Activated T-helper 1 cell treated with anti-CD3 and anti-CD28 coated beads, Interleukin-12 subunit alpha, Interleukin-12 subunit beta, Interleukin-2, Interleukin-4 antibody, amounts not matched to agents 30 ng/mL and 10 ng/mL and 1 ng/mL, durations not matched to agents 14 hours and 24 hours and 36 hours (primary cell): ENCODE data around the gene XRN1. TPM values are rescaled to one million over a fixed set of nuclear protein-coding genes. Genes with fewer than 3 reads are reported as not detected.

ENCODE experiments used
- DNase-seq: peaks from one replicate; pipeline ENCODE4 v3.0.0; 2021; ENCODE audit warnings: low spot score
- H3K27ac Mint-ChIP-seq: one replicate; pipeline ENCODE4 v1.8.0; 2021; ENCODE audit warnings: mild to moderate bottlenecking, mixed read lengths
- H3K27me3 Mint-ChIP-seq: one replicate; pipeline ENCODE4 v1.8.0; 2022; ENCODE audit warnings: mild to moderate bottlenecking, moderate library complexity, mixed read lengths; ENCODE audit not compliant: insufficient read depth
- H3K36me3 Mint-ChIP-seq: one replicate; pipeline ENCODE4 v1.8.0; 2021; ENCODE audit warnings: low read depth, mixed read lengths
- H3K4me1 Mint-ChIP-seq: one replicate; pipeline ENCODE4 v1.8.0; 2021; ENCODE audit warnings: low read depth, mixed read lengths
- H3K4me3 Mint-ChIP-seq: one replicate; pipeline ENCODE4 v1.8.0; 2021; ENCODE audit warnings: mild to moderate bottlenecking, moderate library complexity, mixed read lengths
- H3K9me3 Mint-ChIP-seq: one replicate; pipeline ENCODE4 v1.8.0; 2021; ENCODE audit warnings: mixed read lengths
- intact Hi-C: fragments of 100-400 bp; cut with micrococcal nuclease; formaldehyde crosslinking; loops from one replicate; pipeline ENCODE4 v1.15.1; 2024
- total RNA-seq: library from RNA; stranded (reverse); gene quantifications from 2 replicates; pipeline ENCODE4 v1.2.3, GENCODE V29; 2022

Gene XRN1
- total RNA-seq: 48.0 and 52.7 TPM in 2 replicates

DNA sequence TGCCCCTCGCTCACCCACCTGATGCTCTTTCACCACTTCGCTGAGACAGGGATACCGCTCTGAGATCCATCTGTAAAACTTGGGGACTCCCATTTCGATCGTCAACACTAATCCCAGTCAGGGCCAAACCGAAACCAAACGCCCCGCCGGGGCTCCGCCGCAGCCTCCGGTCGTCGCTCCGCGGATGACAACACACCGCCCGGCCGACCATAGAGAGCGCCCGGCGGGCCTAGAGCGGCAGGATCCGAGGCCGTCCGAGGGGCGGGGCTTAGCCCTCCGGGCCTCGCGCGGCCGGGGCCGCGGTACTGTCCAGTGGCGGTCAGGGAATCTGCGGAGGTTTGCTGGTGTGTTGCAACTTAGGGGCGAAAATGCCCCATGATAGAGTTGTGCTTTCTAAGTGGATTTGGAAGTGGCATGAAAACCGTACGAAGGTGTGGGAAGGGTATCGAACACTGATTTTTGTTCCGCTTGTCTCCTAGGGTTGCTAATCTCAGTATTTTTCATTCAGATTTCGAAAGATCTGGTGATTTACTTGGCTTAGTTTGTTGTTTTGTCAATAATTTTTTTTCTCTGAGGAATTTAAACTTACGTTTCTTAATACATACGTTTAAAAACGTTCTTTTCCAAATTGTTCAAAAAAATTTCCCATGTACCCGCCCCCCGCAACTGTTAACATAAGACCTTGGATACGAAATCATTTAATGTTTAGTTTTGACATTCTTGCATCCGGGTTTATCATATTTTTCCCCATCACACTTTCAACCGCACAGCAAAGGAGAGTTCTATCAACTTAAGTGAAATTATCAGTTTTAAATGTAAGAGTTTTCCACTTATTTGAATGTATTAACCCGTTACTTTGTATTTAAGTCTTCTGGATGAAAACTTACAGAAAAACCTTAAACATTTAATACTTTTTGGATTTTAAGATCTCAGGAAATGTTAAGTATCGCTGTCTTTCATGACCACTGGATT is at the start of gene XRN1:
Gene XRN1 (minus strand): TSS at position 186 of the 972 bp plus-strand sequence. CDS start 93 bp downstream, at position 93.
- H3K27ac Mint-ChIP-seq: peak within 1 kb of the TSS; percentile 99
- H3K4me1 Mint-ChIP-seq: peaks cover 44% of the 10 kb centered on the region
- H3K27me3 Mint-ChIP-seq: no peaks in the 10 kb centered on the region
- H3K4me3 Mint-ChIP-seq: peak within 1 kb of the TSS; percentile 99
- intact Hi-C loops: loop anchor here (1.0 to 5.0 kb wide), 15 partner anchors 15 to 1524 kb away; partner anchors contain the start of genes ATR, DIPK2A, GK5 and PLS1
- no peaks in the 10 kb centered on the region for H3K9me3 Mint-ChIP-seq
- peaks cover 29% of the 10 kb centered on the region for H3K36me3 Mint-ChIP-seq
- peak; percentile 94 for DNase-seq

DNA sequence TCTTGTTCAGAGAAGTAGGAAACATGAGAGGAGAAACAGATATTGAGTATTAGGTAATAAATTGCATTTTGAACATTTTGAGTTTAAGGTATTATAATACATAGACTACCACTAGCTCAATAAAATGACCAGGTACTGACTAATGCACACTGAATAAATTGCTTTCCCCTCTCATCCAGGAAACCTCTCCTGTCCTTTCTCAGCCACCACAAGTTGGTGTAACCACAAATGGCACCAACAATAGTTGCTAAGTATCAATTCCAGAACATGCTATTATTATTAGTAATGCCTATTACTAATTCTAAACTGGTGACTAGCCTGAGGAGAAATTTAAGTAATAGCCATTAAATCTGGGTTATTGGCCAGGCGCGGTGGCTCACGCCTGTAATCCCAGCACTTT is 47.3 kb upstream of the XRN1 start:
- intact Hi-C loops: no loop called here
- Mint-ChIP-seq H3K4me1 (peaks cover 11% of the 10 kb centered on the region), H3K27me3 (no peaks in the 10 kb centered on the region), H3K27ac (no peak overlapping the region), H3K4me3 (no peak overlapping the region), H3K36me3 (peaks cover 40% of the 10 kb centered on the region), H3K9me3 (no peaks in the 10 kb centered on the region)
- no peak for DNase-seq

DNA sequence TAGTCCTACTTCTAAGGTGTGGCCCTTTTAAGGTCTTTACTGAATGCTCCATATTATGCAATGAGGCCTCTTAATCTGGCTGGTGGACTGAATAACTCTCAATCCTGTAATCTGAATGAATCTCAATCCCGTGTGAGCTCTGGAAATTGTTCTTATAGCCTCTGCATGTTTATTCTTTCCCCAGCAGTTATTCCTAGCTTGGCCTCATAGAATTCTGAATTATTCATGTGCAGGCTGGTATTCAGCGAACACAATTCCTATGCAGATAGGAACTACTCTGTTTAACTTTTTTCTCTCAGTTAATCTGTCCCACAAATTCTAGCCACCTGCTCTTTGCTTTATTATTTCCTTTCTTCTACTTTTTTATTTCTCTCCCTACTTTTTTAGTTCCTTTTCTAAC is 44.3 kb upstream of the XRN1 start:
- no peaks in the 10 kb centered on the region for H3K9me3 Mint-ChIP-seq
- H3K27ac Mint-ChIP-seq: no peak overlapping the region
- H3K4me1 Mint-ChIP-seq: no peaks in the 10 kb centered on the region
- DNase-seq: no peak
- H3K4me3 Mint-ChIP-seq: no peak overlapping the region
- intact Hi-C loops: no loop called here
- H3K27me3 Mint-ChIP-seq: no peaks in the 10 kb centered on the region
- peaks cover 50% of the 10 kb centered on the region for H3K36me3 Mint-ChIP-seq

DNA sequence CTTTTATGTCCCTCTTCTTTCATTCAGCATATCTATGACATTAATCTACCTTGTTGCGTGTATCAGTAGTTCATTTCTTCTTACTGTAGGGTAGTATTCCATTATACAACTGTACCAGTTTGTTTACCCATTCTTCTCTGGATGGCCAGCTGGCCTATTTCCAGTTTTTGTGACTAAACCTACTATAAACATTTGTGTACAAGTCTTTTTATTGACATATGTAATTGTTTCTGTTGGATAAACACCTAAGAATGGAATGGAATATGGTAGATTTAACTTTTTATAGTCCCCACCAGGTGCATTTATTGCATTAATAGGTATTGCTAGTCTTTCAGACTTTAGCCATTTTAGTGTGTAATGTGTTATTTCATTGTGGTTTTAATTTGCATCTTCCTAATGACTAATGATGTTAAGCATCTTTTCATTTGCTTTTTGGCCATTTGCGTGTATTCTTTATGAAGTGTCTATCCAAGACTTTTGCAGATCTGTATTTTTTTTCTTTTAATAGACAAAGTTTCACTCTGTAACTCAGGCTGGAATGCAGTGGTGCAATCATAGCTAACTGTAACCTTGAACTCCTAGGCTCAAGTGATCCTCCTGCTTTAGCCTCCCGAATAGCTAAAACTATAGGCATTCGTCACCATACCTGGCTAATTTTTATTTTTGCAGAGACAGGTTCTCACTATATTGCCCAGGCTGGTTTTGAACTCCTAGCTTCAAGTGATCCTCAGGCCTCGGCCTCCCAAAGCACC is 41.9 kb upstream of the XRN1 start:
- H3K27ac Mint-ChIP-seq: no peak overlapping the region
- H3K4me1 Mint-ChIP-seq: no peaks in the 10 kb centered on the region
- DNase-seq: no peak
- H3K4me3 Mint-ChIP-seq: no peak overlapping the region
- H3K27me3 Mint-ChIP-seq: no peaks in the 10 kb centered on the region
- intact Hi-C loops: no loop called here
- peaks cover 53% of the 10 kb centered on the region for H3K36me3 Mint-ChIP-seq
- no peaks in the 10 kb centered on the region for H3K9me3 Mint-ChIP-seq

GRCh38 chr3:142484912-142485435 is 37.1 kb upstream of the XRN1 start:
- Mint-ChIP-seq H3K4me1 (no peaks in the 10 kb centered on the region), H3K4me3 (no peak overlapping the region), H3K9me3 (peaks cover 8% of the 10 kb centered on the region), H3K27me3 (no peaks in the 10 kb centered on the region), H3K36me3 (peaks cover 55% of the 10 kb centered on the region), H3K27ac (no peak overlapping the region)
- DNase-seq: no peak
- intact Hi-C loops: no loop called here

- peaks cover 24% of the 10 kb centered on the region for H3K9me3 Mint-ChIP-seq
These were observed 33.4 kb upstream of the XRN1 start for GRCh38 chr3:142481196-142481595.

DNA sequence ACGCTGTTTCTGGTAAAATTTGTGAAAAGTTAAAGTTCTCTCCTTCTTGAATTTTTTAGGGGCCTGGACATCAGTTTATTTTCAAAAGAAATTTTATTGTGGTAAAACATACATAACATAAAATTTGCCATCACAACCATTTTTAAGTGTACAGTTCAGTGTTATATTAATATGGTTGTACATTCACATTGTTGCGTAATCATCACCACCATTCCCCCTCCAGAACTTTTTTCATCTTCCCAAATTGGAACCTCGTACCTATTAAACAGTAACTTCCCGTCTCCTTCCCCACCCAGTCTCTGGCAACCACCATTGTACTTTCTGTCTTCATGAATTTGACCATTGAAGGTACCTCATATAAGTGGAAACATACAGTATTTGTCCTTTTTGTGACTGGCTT is 23.0 kb upstream of the XRN1 start:
- no peaks in the 10 kb centered on the region for H3K4me1 Mint-ChIP-seq
- intact Hi-C loops: no loop called here
- peaks cover 15% of the 10 kb centered on the region for H3K36me3 Mint-ChIP-seq
- H3K9me3 Mint-ChIP-seq: no peaks in the 10 kb centered on the region
- H3K27me3 Mint-ChIP-seq: no peaks in the 10 kb centered on the region
- H3K27ac Mint-ChIP-seq: no peak overlapping the region
- no peak for DNase-seq
- no peak overlapping the region for H3K4me3 Mint-ChIP-seq

More at GRCh38 chr3:142481196-142481595, 33.4 kb upstream of the XRN1 start:
- Mint-ChIP-seq H3K4me1 (no peaks in the 10 kb centered on the region), H3K27ac (no peak overlapping the region), H3K4me3 (no peak overlapping the region), H3K27me3 (no peaks in the 10 kb centered on the region), H3K36me3 (peaks cover 45% of the 10 kb centered on the region)
- DNase-seq: no peak
- intact Hi-C loops: no loop called here

- no peak overlapping the region for H3K4me3 Mint-ChIP-seq
- H3K4me1 Mint-ChIP-seq: no peaks in the 10 kb centered on the region
- no peaks in the 10 kb centered on the region for H3K27me3 Mint-ChIP-seq
- intact Hi-C loops: no loop called here
- no peaks in the 10 kb centered on the region for H3K9me3 Mint-ChIP-seq
- no peak overlapping the region for H3K27ac Mint-ChIP-seq
- H3K36me3 Mint-ChIP-seq: peaks cover 19% of the 10 kb centered on the region
- DNase-seq: no peak
These were observed 20.6 kb upstream of the XRN1 start for GRCh38 chr3:142468456-142468855.

DNA sequence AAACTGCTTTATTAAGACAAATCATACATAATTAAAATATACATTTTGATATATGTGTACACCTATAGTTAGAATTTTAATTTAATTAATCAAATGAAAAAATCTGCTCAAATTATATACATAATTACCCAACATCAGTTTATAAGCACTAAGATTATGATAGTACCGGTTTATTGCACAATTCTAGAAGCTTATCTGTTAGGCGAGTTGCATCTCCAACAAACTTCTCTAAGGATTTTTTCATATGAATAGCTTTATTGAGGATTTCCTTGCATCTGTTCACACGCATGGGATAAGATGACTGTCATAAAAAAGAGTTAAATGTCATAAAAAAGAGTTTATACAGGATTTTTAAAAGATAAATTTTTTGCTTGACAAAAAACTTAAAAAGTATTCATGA is 19.9 kb upstream of the XRN1 start:
- Mint-ChIP-seq H3K27ac (no peak overlapping the region), H3K4me1 (no peaks in the 10 kb centered on the region), H3K9me3 (no peaks in the 10 kb centered on the region), H3K4me3 (no peak overlapping the region), H3K36me3 (peaks cover 14% of the 10 kb centered on the region), H3K27me3 (no peaks in the 10 kb centered on the region)
- no peak for DNase-seq
- intact Hi-C loops: no loop called here

DNA sequence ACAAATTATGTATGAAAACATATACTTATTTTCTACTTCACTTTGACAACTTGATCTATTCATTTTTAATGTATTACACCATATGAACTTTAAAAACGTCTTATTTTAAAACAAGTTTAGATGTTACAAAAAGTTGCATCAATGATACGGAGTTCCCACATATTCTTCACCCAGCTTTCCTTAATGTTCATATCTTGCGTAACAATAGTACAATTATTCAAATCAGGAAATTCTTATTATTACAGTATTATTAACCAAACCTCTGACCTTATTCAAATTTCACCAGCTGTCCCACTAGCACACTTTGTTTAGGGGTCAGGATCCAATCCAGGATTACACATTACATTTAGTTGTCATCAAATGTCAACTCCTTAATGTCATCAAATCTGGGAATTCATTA is 12.9 kb upstream of the XRN1 start:
- intact Hi-C loops: no loop called here
- Mint-ChIP-seq H3K4me3 (no peak overlapping the region), H3K9me3 (no peaks in the 10 kb centered on the region), H3K36me3 (peaks cover 23% of the 10 kb centered on the region), H3K27ac (no peak overlapping the region), H3K27me3 (no peaks in the 10 kb centered on the region), H3K4me1 (no peaks in the 10 kb centered on the region)
- no peak for DNase-seq

DNA sequence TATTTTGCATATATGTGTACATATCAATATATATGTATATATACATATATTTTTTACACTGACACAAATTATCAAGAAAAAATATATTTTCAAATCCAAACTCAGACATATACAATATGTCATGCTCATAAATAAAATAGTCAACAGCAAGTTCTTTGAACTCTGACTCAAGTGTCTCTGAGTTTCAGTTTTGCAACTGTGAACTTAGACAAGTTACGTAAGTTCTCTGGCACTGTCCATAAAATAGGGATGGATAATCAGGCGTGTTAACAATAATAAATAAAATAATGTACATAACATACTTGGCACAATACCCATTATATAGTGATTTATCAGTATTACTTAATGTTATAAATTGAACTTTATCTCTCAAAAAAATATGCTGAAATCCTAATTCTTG is 12.1 kb upstream of the XRN1 start:
- Mint-ChIP-seq H3K4me1 (no peaks in the 10 kb centered on the region), H3K4me3 (no peak overlapping the region), H3K9me3 (no peaks in the 10 kb centered on the region), H3K27me3 (no peaks in the 10 kb centered on the region), H3K36me3 (peaks cover 27% of the 10 kb centered on the region), H3K27ac (no peak overlapping the region)
- intact Hi-C loops: no loop called here
- DNase-seq: no peak

GRCh38 chr3:142459096-142459495 is 11.3 kb upstream of the XRN1 start:
- Mint-ChIP-seq H3K36me3 (peaks cover 26% of the 10 kb centered on the region), H3K27ac (no peak overlapping the region), H3K4me3 (no peak overlapping the region), H3K4me1 (no peaks in the 10 kb centered on the region), H3K27me3 (no peaks in the 10 kb centered on the region), H3K9me3 (no peaks in the 10 kb centered on the region)
- intact Hi-C loops: no loop called here
- no peak for DNase-seq

DNA sequence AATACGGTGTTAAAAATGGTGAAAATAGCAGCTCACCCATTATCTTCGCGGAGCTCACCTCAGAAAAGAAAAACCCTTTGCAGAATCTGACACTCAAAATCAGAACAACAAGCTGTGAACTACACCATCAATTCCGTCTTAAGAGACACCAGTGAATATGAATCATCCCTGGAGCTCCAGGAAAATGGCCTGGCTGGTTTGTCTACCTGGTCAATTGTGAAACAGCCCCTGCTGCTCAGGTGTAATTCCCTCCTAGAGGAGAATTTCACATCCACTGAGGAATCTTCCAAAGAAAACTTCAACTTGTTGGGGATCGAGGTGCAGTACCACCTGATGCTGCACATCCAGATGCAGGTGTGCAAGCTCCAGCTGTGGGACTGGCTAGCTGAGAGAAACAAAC is 3.0 kb upstream of the XRN1 start:
- Mint-ChIP-seq H3K27me3 (no peaks in the 10 kb centered on the region), H3K27ac (no peak overlapping the region), H3K4me1 (peaks cover 22% of the 10 kb centered on the region), H3K9me3 (no peaks in the 10 kb centered on the region), H3K4me3 (no peak overlapping the region), H3K36me3 (peaks cover 31% of the 10 kb centered on the region)
- DNase-seq: no peak
- intact Hi-C loops: no loop called here
